Colonic mucosa (tissue), 4 donors: ENCODE results near the gene DRD2. TPM values are rescaled to one million over a fixed set of nuclear protein-coding genes. Genes with fewer than 3 reads are reported as not detected.

Source experiments
- DNase-seq: peaks from one replicate; pipeline ENCODE4 v3.0.0-alpha.2; 2020
- H3K27ac ChIP-seq: fragments of 200-600 bp; one replicate; pipeline ENCODE4 v1.8.0; 2021
- H3K27me3 ChIP-seq: fragments of 200-600 bp; one replicate; pipeline ENCODE4 v1.8.0; 2021
- H3K36me3 ChIP-seq: fragments of 200-600 bp; one replicate; pipeline ENCODE4 v1.8.0; 2021
- H3K4me1 ChIP-seq: fragments of 200-600 bp; one replicate; pipeline ENCODE4 v1.8.0; 2021; ENCODE audit warnings: mild to moderate bottlenecking
- H3K4me3 ChIP-seq: fragments of 200-600 bp; one replicate; pipeline ENCODE4 v1.8.0; 2021
- H3K9ac ChIP-seq, 2 donors: one replicate each; pipeline ENCODE4 v1.7.0; 2013; ENCODE audit warnings: control low read depth in 2 of 2, low read depth in 2 of 2, low read length in 2 of 2
- H3K9me3 ChIP-seq: fragments of 200-600 bp; one replicate; pipeline ENCODE4 v1.8.0; 2021
- intact Hi-C: fragments of 100-400 bp; cut with DNase I; formaldehyde crosslinking; loops from one replicate; pipeline ENCODE4 v1.14.1; 2022
- total RNA-seq, 2 donors: library from RNA; stranded (reverse); fragmentation: NEBNext Ultra II Directional in 1 of 2; extraction: Animal tissue kit (Norgen Biotek cat#: 25700) in 1 of 2; gene quantifications; one replicate each; pipeline ENCODE4 v1.2.1, GENCODE V29; 2021
- TF ChIP-seq, protein P1 (sequence below): fragments of 200-600 bp; IDR thresholded peaks from one replicate; pipeline ENCODE4 v1.8.0; 2022; ENCODE audit warnings: antibody characterized with exemption, mild to moderate bottlenecking
- donor health status: healthy.
- donor health status: DM: no; HTN: no; CAD: no.
- donor health status: DM: no; HTN: no; CAD: no.

DRD2 gene
- total RNA-seq, 2 donors from 2014 or later, result 0.10 to 0.27 TPM

DNA sequence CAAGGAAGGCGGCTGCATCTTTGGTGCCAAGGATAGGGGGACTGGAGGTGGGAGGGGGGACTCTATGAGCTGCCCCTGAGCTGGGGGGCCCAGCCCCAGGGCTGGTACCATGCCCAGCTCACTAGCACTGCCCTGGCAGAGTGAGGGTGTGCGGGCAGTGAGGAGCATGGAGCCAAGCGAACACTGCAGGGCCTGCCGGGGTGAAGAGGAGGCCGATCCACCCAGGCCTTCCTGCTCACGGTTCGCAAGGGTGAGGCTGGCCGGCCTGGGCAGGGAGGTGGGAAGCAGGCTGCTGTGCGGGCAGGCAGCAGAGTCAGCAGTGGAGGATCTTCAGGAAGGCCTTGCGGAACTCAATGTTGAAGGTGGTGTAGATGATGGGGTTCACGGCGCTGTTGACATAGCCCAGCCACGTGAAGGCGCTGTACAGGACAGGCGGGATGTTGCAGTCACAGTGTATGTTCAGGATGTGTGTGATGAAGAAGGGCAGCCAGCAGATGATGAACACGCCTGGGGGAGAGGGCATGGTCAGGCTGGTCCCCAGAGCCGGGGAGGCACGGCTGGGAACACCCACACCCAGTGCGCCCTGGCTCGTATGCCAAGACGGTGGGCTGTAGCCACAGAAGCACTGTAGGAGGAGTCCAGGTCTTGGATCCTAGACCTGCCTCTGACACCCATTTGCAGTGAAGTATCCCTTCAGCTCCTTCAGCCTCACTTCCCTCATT lies 64.6 kb downstream of the DRD2 start:
- DNase-seq, result no peak
- no peak overlapping the region for H3K9ac ChIP-seq
- H3K4me1 ChIP-seq, result no peaks in the 10 kb centered on the region
- TF ChIP-seq, protein P1, sequence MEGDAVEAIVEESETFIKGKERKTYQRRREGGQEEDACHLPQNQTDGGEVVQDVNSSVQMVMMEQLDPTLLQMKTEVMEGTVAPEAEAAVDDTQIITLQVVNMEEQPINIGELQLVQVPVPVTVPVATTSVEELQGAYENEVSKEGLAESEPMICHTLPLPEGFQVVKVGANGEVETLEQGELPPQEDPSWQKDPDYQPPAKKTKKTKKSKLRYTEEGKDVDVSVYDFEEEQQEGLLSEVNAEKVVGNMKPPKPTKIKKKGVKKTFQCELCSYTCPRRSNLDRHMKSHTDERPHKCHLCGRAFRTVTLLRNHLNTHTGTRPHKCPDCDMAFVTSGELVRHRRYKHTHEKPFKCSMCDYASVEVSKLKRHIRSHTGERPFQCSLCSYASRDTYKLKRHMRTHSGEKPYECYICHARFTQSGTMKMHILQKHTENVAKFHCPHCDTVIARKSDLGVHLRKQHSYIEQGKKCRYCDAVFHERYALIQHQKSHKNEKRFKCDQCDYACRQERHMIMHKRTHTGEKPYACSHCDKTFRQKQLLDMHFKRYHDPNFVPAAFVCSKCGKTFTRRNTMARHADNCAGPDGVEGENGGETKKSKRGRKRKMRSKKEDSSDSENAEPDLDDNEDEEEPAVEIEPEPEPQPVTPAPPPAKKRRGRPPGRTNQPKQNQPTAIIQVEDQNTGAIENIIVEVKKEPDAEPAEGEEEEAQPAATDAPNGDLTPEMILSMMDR, result no peak
- H3K4me3 ChIP-seq, result no peak overlapping the region
- H3K27me3 ChIP-seq, result no peaks in the 10 kb centered on the region
- intact Hi-C loops, result no loop called here
- no peak overlapping the region for H3K27ac ChIP-seq
- no peaks in the 10 kb centered on the region for H3K9me3 ChIP-seq
- H3K36me3 ChIP-seq, result no peaks in the 10 kb centered on the region

DNA sequence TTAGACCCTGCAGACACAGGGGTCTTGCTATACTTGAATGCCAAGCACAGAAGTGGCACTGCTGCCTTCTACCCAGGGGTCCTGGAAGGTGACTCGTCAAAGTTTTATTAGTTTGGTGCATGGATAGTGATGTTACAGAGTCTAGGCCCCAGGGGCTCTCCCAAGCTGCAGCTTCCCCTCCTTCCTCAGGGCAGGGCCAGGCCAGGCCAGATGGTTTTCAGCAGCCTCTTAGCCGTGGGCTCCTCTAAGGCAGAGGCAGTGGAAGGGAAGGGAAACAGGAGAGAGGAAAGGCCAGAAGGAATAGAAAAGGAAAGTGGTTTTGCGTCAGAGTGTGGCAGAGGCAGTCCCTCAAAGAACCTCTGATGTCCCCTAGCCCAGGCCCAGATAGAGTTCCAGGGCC lies 65.7 kb downstream of the DRD2 start:
- no peak for DNase-seq
- Histone ChIP-seq H3K9ac (no peak overlapping the region), H3K4me3 (no peak overlapping the region), H3K27me3 (no peaks in the 10 kb centered on the region), H3K9me3 (no peaks in the 10 kb centered on the region), H3K36me3 (no peaks in the 10 kb centered on the region), H3K4me1 (no peaks in the 10 kb centered on the region), H3K27ac (no peak overlapping the region)
- intact Hi-C loops, result no loop called here
- TF ChIP-seq, protein P1, result no peak

DNA sequence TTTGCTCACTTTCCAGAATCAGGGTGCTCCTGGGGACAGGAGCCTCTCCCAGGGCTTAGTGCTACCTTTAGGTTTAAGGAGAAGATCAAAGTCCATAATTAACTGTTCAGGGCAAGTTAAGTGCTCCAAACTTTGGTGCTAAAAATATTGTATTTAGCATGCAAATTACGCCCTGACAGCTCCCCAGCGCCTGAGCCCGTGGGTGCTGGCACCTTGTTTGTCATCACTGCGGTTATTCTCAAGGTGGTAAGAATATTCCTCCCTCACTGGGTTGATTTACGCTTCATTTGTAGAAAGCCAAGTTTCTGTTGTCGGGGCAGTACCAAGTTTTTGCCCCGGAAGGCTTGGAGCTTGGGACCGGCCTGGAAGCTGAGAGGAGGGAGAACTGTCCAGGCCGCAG lies 66.3 kb downstream of the DRD2 start:
- TF ChIP-seq, protein P1, result no peak
- intact Hi-C loops, result no loop called here

DNA sequence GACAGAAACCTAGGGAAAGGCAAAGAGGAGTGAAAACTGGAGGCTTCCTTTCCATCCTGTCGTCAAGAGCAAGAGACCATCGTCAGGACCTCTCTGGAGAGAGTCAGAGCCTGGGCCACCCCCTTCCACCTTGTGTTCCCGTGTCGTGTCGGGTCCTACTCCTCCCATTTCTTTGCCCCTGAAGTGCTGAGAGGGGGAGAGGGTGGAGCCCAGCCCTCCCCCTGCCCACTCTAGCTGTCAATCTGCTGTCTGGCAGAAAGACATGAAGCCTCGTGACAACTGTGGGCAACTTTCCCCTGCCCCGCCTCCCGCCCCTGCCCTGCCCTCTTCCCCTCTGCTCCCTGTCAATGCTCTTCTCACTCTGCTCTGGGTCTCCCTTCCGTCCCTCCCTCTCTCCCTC lies 67.0 kb downstream of the DRD2 start:
- intact Hi-C loops, result no loop called here
- DNase-seq, result no peak
- Histone ChIP-seq H3K27me3 (no peaks in the 10 kb centered on the region), H3K9ac (no peak overlapping the region), H3K4me3 (no peak overlapping the region), H3K4me1 (no peaks in the 10 kb centered on the region), H3K27ac (no peak overlapping the region), H3K36me3 (no peaks in the 10 kb centered on the region), H3K9me3 (no peaks in the 10 kb centered on the region)
- TF ChIP-seq, protein P1, result no peak

More for the DNA sequence above, 66.3 kb downstream of the DRD2 start:
- Histone ChIP-seq H3K9me3 (no peaks in the 10 kb centered on the region), H3K4me3 (no peak overlapping the region), H3K27ac (no peak overlapping the region), H3K27me3 (no peaks in the 10 kb centered on the region), H3K9ac (no peak overlapping the region), H3K4me1 (no peaks in the 10 kb centered on the region), H3K36me3 (no peaks in the 10 kb centered on the region)
- DNase-seq, result no peak

DNA sequence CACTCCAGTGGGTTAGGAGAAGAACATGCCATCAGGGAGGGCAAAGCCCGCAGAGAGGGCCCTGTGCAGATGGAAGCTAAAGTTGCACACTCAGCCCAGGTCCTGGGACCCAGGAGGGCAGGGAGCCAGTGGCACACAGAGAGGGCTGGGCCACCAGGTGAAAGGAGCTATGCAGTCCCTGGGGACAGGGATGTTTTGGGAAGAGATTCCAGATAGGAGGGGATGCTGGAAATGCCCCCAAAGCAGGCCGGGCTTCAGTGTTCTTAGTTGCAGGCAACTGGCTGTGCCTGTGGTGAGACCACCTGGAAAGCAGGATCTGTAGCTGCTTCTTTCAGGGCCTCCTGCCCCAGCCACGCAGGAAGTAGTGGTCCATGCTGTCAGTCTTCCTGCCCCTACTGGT lies 68.0 kb downstream of the DRD2 start:
- intact Hi-C loops, result no loop called here

More for the DNA sequence above, 68.0 kb downstream of the DRD2 start:
- Histone ChIP-seq H3K4me3 (no peak overlapping the region), H3K36me3 (no peaks in the 10 kb centered on the region), H3K9me3 (no peaks in the 10 kb centered on the region), H3K27ac (no peak overlapping the region), H3K4me1 (no peaks in the 10 kb centered on the region), H3K9ac (no peak overlapping the region), H3K27me3 (no peaks in the 10 kb centered on the region)
- TF ChIP-seq, protein P1, result no peak
- DNase-seq, result no peak
